GM10847 (cell line): Measurements from ENCODE around the gene CTNNA3.

Experiments used
- POLR2A ChIP-seq: IDR thresholded peaks from 2 replicates; pipeline ENCODE4 v1.6.1; 2011; ENCODE audit not compliant: insufficient read length; ENCODE audit errors: extremely low read depth

Gene CTNNA3

GRCh38 chr10:66440568-66440967 lies 1255.4 kb downstream of the CTNNA3 start:
- no peak for TF ChIP-seq POLR2A

- TF ChIP-seq POLR2A = no peak
Measured at GRCh38 chr10:66414943-66415342, 1281.1 kb downstream of the CTNNA3 start.

- TF ChIP-seq POLR2A = no peak
Measured at GRCh38 chr10:66405566-66405965, 1290.4 kb downstream of the CTNNA3 start.

- no peak for TF ChIP-seq POLR2A
Measured at GRCh38 chr10:66398669-66399068, 1297.3 kb downstream of the CTNNA3 start.

- no peak for TF ChIP-seq POLR2A
Measured at GRCh38 chr10:66394342-66395063, 1301.5 kb downstream of the CTNNA3 start.

GRCh38 chr10:66390926-66391325 lies 1305.1 kb downstream of the CTNNA3 start:
- no peak for TF ChIP-seq POLR2A

- TF ChIP-seq POLR2A = no peak
Measured at GRCh38 chr10:66381045-66381444, 1315.0 kb downstream of the CTNNA3 start.

- no peak for TF ChIP-seq POLR2A
Measured at GRCh38 chr10:66378117-66378876, 1317.7 kb downstream of the CTNNA3 start.

GRCh38 chr10:66368146-66368545 lies 1327.8 kb downstream of the CTNNA3 start:
- no peak for TF ChIP-seq POLR2A

GRCh38 chr10:66366163-66366562 lies 1329.8 kb downstream of the CTNNA3 start:
- no peak for TF ChIP-seq POLR2A

- TF ChIP-seq POLR2A = no peak
Measured at GRCh38 chr10:66365686-66366085, 1330.3 kb downstream of the CTNNA3 start.

GRCh38 chr10:66362522-66362921 lies 1333.5 kb downstream of the CTNNA3 start:
- TF ChIP-seq POLR2A = no peak

GRCh38 chr10:66353422-66353821 lies 1342.6 kb downstream of the CTNNA3 start:
- TF ChIP-seq POLR2A = no peak

- TF ChIP-seq POLR2A = no peak
Measured at GRCh38 chr10:66350622-66351399, 1345.2 kb downstream of the CTNNA3 start.

- no peak for TF ChIP-seq POLR2A
Measured at GRCh38 chr10:66349726-66350125, 1346.3 kb downstream of the CTNNA3 start.

GRCh38 chr10:66349076-66349475 lies 1346.9 kb downstream of the CTNNA3 start:
- no peak for TF ChIP-seq POLR2A
